Kidney (tissue), 14 donors: Measurements from ENCODE around the gene ARHGEF6. TPM values are rescaled to one million over a fixed set of nuclear protein-coding genes. Genes with fewer than 3 reads are reported as not detected.
A peak's percentile ranks its signal among the peaks of the same experiment; 100 is the strongest.

Experiments
- DNase-seq, 5 donors: peaks; one replicate each; pipeline ENCODE4 v3.0.0-alpha.2; 2013 to 2020
- FAIRE-seq: peaks from 2 replicates; lab custom pipeline; 2012; peaks lifted over from hg19 to GRCh38; lab: Jason Lieb, UNC
- H3K27ac ChIP-seq, 2 donors: one replicate each; pipeline ENCODE4 v1.7.0; 2013; ENCODE audit warnings: low read depth in 2 of 2, low read length in 2 of 2, inconsistent platforms in 1 of 2
- H3K27me3 ChIP-seq: one replicate; pipeline ENCODE4 v1.7.1; 2013; ENCODE audit warnings: low read length, inconsistent platforms; ENCODE audit not compliant: control insufficient read depth, insufficient read depth
- H3K36me3 ChIP-seq, 3 donors: one replicate each; pipeline versions ENCODE4 v1.7.0 to v1.7.1; 2013; ENCODE audit warnings: low read length in 3 of 3, control low read depth in 1 of 3, inconsistent platforms in 1 of 3; ENCODE audit not compliant: insufficient read depth in 3 of 3, control insufficient read depth in 2 of 3
- H3K4me1 ChIP-seq, 3 donors: one replicate each; pipeline versions ENCODE4 v1.7.0 to v1.7.1; 2013; ENCODE audit warnings: low read length in 3 of 3, inconsistent platforms in 1 of 3, low read depth in 1 of 3; ENCODE audit not compliant: control insufficient read depth in 2 of 3, insufficient read depth in 2 of 3
- H3K4me3 ChIP-seq, 3 donors: one replicate each; pipeline versions ENCODE4 v1.7.0 to v1.8.1; 2013; ENCODE audit warnings: low read length in 3 of 3, control low read depth in 1 of 3, inconsistent platforms in 1 of 3
- H3K9ac ChIP-seq, 3 donors: one replicate each; pipeline versions ENCODE4 v1.7.0 to v1.7.1; 2013; ENCODE audit warnings: low read length in 3 of 3, control low read depth in 1 of 3, inconsistent platforms in 1 of 3
- H3K9me3 ChIP-seq, 3 donors: one replicate each; pipeline versions ENCODE4 v1.7.0 to v1.7.1; 2013; ENCODE audit warnings: low read length in 3 of 3, control low read depth in 1 of 3, inconsistent platforms in 1 of 3; ENCODE audit not compliant: control insufficient read depth in 2 of 3, insufficient read depth in 1 of 3
- CTCF ChIP-seq: IDR thresholded peaks from 3 replicates; pipeline ENCODE4 v1.5.1; 2012; ENCODE audit warnings: mild to moderate bottlenecking, moderate library complexity, borderline replicate concordance; ENCODE audit not compliant: insufficient read depth; ENCODE audit errors: extremely low read depth
- intact Hi-C: fragments of 100-400 bp; cut with DNase I; formaldehyde crosslinking; loops from one replicate; pipeline ENCODE4 v1.11.1; 2022
- polyA plus RNA-seq: library from polyadenylated mRNA; stranded (reverse); fragments of 350-450 nt; fragmentation: Illumina TruSeq; extraction: RNeasy Lipid Tissue Mini Kit (QIAGEN cat#74804); gene quantifications from one replicate; pipeline ENCODE4 v1.2.3, GENCODE V29; 2014; ENCODE audit warnings: low read depth, low replicate concordance; ENCODE audit not compliant: insufficient read depth
- total RNA-seq: library from RNA; stranded (reverse); fragmentation: NEBNext Ultra II Directional; extraction: Animal tissue kit (Norgen Biotek cat#: 25700); gene quantifications from one replicate; pipeline ENCODE4 v1.2.1, GENCODE V29; 2021
- donor health status: control.
- donor health status: control.
- donor health status: control.
- donor health status: control.
- donor health status: control.
- donor health status: DM: yes; HTN: yes; CAD: no.
- donor health status: Normal renal cell carcinoma (clear cell type).

Gene ARHGEF6
- total and polyA plus RNA-seq, 2 donors from 2014 or later: 4.1 to 15.8 TPM

DNA sequence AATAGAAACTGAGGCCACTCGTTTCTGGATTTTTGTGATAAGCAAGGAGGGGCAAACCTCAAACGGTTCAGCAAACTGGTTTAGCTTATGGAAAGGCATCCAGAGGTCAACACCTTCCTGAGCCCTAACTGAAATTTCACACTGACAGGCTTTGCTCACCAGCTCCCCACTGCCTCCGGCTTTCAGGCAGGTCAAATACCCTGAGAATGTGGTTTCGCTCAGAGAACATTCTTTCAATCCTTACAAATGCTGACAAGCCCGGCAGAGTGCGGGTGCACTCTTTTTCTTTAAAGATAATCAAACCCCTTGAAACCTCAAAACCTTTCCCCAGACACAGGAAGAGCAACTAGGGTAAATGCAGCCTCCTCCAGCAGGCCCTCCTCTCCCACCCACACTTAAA, 91.3 kb downstream of the ARHGEF6 start:
- H3K27ac ChIP-seq: no peak overlapping the region
- FAIRE-seq: no peak
- H3K4me3 ChIP-seq: no peak overlapping the region
- no peaks in the 10 kb centered on the region for H3K4me1 ChIP-seq
- intact Hi-C loops: no loop called here
- peak in 1 of 5 donors; percentile 4 for DNase-seq
- H3K9ac ChIP-seq: no peak overlapping the region
- no peak for TF ChIP-seq CTCF
- peaks cover 6% of the 10 kb centered on the region for H3K27me3 ChIP-seq
- no peaks in the 10 kb centered on the region for H3K36me3 ChIP-seq
- H3K9me3 ChIP-seq: no peaks in the 10 kb centered on the region

- no peaks in the 10 kb centered on the region for H3K36me3 ChIP-seq
Observed at GRCh38 chrX:136687457-136687856, 93.3 kb downstream of the ARHGEF6 start.

GRCh38 chrX:136684120-136684519, 96.6 kb downstream of the ARHGEF6 start:
- intact Hi-C loops: no loop called here
- FAIRE-seq: no peak
- Histone ChIP-seq H3K9me3 (no peaks in the 10 kb centered on the region), H3K27ac (no peak overlapping the region), H3K27me3 (peaks cover 6% of the 10 kb centered on the region), H3K36me3 (no peaks in the 10 kb centered on the region), H3K9ac (no peak overlapping the region), H3K4me3 (no peak overlapping the region), H3K4me1 (no peaks in the 10 kb centered on the region)
- TF ChIP-seq CTCF: no peak
- no peak for DNase-seq

More at GRCh38 chrX:136687457-136687856, 93.3 kb downstream of the ARHGEF6 start:
- no peak for TF ChIP-seq CTCF
- H3K4me3 ChIP-seq: no peak overlapping the region
- H3K27me3 ChIP-seq: peaks cover 6% of the 10 kb centered on the region
- intact Hi-C loops: no loop called here
- H3K9ac ChIP-seq: no peak overlapping the region
- no peaks in the 10 kb centered on the region for H3K9me3 ChIP-seq
- H3K4me1 ChIP-seq: no peaks in the 10 kb centered on the region
- H3K27ac ChIP-seq: no peak overlapping the region
- FAIRE-seq (no peak), DNase-seq (no peak)

- H3K9ac ChIP-seq: no peak overlapping the region
- peaks cover 4% of the 10 kb centered on the region for H3K27me3 ChIP-seq
- H3K4me3 ChIP-seq: no peak overlapping the region
- intact Hi-C loops: no loop called here
- no peak overlapping the region for H3K27ac ChIP-seq
- TF ChIP-seq CTCF: no peak
- no peak for FAIRE-seq
- H3K36me3 ChIP-seq: no peaks in the 10 kb centered on the region
- DNase-seq: no peak
- no peaks in the 10 kb centered on the region for H3K9me3 ChIP-seq
- no peaks in the 10 kb centered on the region for H3K4me1 ChIP-seq
Observed at GRCh38 chrX:136679531-136679930, 101.2 kb downstream of the ARHGEF6 start.
